Fibroblast of mammary gland (primary cell): ENCODE data around the gene DLG2.

ENCODE experiments used
- DNase-seq: peaks from one replicate; pipeline ENCODE4 v3.0.0-alpha.2; 2010; ENCODE audit warnings: low read depth
- H3K4me3 ChIP-seq: 2 replicates; pipeline ENCODE4 v1.5.1; 2011; ENCODE audit warnings: low read depth, mild to moderate bottlenecking, low read length, moderate library complexity; ENCODE audit not compliant: control insufficient read depth
- CTCF ChIP-seq: conservative IDR thresholded peaks from 2 replicates; pipeline ENCODE4 v1.5.1; 2011; ENCODE audit warnings: low read depth, low read length, inconsistent platforms; ENCODE audit not compliant: control insufficient read depth, insufficient read depth

DLG2 gene

GRCh38 chr11:84691830-84692229 is 935.3 kb downstream of the DLG2 start:
- TF ChIP-seq CTCF: no peak

GRCh38 chr11:84687433-84687832 is 939.7 kb downstream of the DLG2 start:
- no peak for DNase-seq
- TF ChIP-seq CTCF: no peak
- H3K4me3 ChIP-seq: no peak overlapping the region

More at GRCh38 chr11:84691830-84692229, 935.3 kb downstream of the DLG2 start:
- no peak for DNase-seq
- H3K4me3 ChIP-seq: no peak overlapping the region

- H3K4me3 ChIP-seq: no peak overlapping the region
- TF ChIP-seq CTCF: no peak
- DNase-seq: no peak
Observed at GRCh38 chr11:84686716-84687115, 940.4 kb downstream of the DLG2 start.

- no peak for DNase-seq
- no peak overlapping the region for H3K4me3 ChIP-seq
- no peak for TF ChIP-seq CTCF
Observed at GRCh38 chr11:84685976-84686375, 941.2 kb downstream of the DLG2 start.

GRCh38 chr11:84685149-84685548 is 942.0 kb downstream of the DLG2 start:
- no peak overlapping the region for H3K4me3 ChIP-seq
- no peak for DNase-seq
- TF ChIP-seq CTCF: no peak

GRCh38 chr11:84681456-84681855 is 945.7 kb downstream of the DLG2 start:
- DNase-seq: no peak
- no peak for TF ChIP-seq CTCF
- no peak overlapping the region for H3K4me3 ChIP-seq

- no peak overlapping the region for H3K4me3 ChIP-seq
- no peak for TF ChIP-seq CTCF
- no peak for DNase-seq
Observed at GRCh38 chr11:84675396-84676025, 951.6 kb downstream of the DLG2 start.
